KOPT-K1 (cell line): Measurements from ENCODE around the gene NPAS1.

Experiments
- H3K27ac ChIP-seq: fragments of 200-600 bp; sonication (generic); 2 replicates; pipeline ENCODE4 v1.5.1; 2016; ENCODE audit warnings: antibody characterized with exemption, mild to moderate bottlenecking, low read depth, low read length; ENCODE audit not compliant: poor library complexity, severe bottlenecking
- H3K36me3 ChIP-seq: fragments of 200-600 bp; sonication (generic); 2 replicates; pipeline ENCODE4 v1.5.1; 2017; ENCODE audit warnings: antibody characterized with exemption, mild to moderate bottlenecking, low read length, moderate library complexity; ENCODE audit not compliant: insufficient read depth
- H3K9me3 ChIP-seq: fragments of 200-600 bp; sonication (generic); 2 replicates; pipeline ENCODE4 v1.5.1; 2017; ENCODE audit warnings: antibody characterized with exemption, low read length, mild to moderate bottlenecking; ENCODE audit not compliant: insufficient read depth, poor library complexity, severe bottlenecking

Gene NPAS1

DNA sequence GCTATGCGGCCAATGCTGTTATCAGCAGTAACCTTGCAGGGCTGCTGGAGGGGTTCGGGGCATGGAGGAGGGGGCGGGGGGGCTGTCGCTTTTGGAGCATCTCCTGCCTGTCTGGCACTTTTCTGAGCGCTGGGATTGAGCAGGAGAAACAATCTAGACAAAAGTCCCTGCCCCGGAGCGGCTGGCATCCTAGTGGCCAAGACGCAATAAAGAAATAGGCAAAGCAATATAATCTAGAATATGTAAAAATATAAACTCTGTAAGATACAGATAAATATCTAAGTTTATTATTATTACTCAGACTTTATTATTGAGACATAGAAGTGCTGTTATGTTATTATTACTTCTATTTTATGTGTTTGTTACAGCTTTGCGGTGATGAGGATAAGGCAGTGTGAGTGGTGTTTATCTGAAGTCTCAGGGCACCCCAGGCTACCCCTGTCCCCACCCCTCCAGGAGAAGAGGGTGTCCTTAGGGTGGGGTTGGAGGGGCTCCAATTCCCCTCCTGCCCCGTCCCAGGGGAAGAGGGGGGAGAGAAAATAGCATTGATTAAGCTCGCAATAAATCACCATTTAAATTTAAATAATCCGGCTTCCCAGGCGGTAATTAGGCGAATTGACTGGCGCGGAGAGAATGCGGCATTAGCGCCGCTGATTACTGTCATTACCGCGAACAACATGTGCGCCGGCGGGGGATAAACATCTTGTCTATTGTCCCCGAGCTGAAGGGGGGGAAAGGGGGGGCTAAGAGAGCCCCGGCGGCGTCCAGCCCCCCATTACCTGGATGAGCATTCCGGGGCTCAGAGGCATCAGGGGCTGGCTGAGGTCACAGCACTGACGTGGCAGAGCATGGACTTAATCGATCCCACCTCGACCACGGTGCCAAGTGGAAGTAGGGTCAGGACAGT lies 3.2 kb downstream of the NPAS1 start:
- H3K27ac ChIP-seq: no peak overlapping the region
- H3K9me3 ChIP-seq: no peaks in the 10 kb centered on the region
- H3K36me3 ChIP-seq: no peaks in the 10 kb centered on the region

DNA sequence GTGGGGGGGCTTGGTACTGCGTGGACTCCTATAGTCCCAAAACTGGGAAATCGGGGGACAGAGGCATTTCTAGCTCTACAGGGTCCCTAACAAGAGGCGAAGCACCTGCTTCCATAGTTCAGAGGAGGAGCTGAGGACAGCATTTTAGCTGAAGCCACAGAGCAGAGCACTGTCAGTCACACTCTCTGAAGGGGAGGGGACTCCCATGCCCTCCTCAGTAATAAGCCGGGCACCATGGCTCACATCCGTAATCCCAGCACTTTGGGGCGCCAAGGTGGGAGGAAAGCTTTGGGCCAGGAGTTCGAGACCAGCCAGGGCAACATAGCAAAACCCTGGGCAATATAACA lies 3.8 kb downstream of the NPAS1 start:
- Histone ChIP-seq H3K27ac (no peak overlapping the region), H3K9me3 (no peaks in the 10 kb centered on the region), H3K36me3 (no peaks in the 10 kb centered on the region)

DNA sequence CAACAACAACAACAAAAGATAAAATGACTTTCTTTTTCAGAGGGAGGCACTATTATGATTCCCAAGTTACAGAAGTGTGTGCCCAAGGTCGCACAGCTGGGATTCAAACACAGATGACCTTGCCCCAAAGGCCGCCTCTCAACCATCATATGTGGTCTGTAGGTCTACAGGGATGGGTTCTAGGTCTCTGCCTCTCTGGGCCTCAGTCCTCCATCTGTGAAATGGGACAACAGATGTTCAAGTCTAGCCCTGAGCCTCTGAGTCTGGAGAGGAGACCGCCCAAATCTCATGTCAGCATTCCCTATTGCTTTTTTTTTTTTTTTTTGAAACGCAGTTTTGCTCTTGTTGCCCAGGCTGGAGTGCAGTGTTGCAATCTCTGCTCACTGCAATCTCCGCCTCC lies 4.9 kb downstream of the NPAS1 start:
- no peaks in the 10 kb centered on the region for H3K36me3 ChIP-seq
- no peaks in the 10 kb centered on the region for H3K9me3 ChIP-seq
- H3K27ac ChIP-seq: no peak overlapping the region

DNA sequence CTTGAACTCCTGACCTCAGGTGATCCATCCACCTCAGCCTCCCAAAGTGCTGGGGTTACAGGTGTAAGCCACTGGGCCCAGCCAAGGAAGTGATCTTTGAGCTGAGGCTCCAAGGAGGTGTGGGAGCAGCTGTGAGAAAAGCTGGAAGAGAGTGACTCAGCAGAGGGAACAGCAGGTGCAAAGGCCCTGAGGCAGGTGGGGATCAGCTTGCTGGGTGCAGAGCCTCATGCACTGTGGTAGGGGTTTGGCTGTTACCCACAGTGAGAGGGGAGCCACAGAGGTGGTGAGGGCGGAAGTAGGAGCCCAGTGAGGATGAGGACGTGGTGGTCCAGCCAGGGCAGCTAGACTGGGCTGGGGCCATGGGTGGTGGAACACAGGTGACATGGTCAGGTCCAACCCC lies 6.5 kb downstream of the NPAS1 start:
- Histone ChIP-seq H3K27ac (no peak overlapping the region), H3K36me3 (no peaks in the 10 kb centered on the region), H3K9me3 (no peaks in the 10 kb centered on the region)

DNA sequence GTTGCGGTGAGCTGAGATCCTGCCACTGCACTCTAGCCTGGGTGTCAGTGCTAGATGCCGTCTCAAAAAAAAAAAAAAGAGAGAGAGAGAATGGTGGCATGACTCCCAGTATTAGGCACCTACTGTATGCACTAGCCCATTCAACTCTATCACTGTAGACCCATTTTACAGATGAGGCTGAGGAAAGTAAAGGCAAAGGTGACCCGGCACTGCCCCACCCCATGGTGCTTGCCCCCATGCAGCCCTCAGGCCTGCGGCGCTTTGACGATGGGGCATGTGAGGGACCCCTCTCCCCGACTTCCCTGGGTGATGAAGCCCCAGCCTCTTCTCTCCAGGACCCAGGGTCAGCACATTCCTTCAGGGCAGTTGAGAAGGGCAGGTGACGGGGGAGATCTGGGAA lies 7.3 kb downstream of the NPAS1 start:
- no peaks in the 10 kb centered on the region for H3K36me3 ChIP-seq
- no peaks in the 10 kb centered on the region for H3K9me3 ChIP-seq
- H3K27ac ChIP-seq: no peak overlapping the region

DNA sequence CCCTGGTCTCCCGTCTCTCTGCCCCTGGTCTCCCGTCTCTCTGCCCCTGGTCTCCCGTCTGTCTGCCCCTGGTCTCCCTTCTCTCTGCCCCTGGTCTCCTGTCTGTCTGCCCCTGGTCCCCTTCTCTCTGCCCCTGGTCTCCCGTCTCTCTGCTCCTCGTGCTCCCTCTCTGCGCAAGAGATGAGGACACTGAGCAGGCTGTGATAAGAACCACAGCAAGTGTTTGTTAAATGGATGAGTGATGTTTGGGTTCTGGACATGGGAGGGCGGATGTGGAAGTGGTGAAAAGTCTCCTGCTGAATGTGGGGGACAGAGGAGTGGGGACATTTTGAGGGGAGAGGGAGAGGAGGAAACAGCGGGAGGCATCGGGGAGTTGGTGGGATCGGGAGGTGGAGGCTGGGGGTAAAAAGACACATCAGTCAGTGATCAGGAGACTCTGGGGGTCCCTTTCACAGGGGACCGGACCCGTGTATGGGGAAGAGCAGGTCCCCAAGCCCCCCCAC lies 8.0 kb downstream of the NPAS1 start:
- Histone ChIP-seq H3K36me3 (no peaks in the 10 kb centered on the region), H3K27ac (no peak overlapping the region), H3K9me3 (no peaks in the 10 kb centered on the region)

DNA sequence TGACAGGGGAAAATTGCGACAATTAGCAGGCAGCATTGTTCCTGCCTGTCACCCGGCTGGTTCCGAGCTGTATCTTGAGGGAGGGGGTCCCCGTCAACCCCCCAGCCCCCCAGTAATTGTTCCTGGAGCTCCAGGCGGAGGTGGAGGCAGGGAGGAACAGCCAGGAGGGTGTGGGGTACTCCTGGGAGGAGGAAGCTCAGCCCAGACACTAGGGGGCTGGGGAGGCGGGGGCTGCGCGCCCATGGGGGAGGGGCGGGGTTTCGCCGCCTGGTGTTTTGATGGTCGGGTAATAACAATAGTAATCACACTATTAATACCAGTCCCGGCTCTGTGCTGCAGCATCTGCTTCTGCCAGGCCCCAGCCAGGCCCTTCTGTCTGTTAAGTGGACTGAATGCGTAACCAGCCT lies 8.6 kb downstream of the NPAS1 start:
- Histone ChIP-seq H3K36me3 (no peaks in the 10 kb centered on the region), H3K27ac (no peak overlapping the region), H3K9me3 (no peaks in the 10 kb centered on the region)

DNA sequence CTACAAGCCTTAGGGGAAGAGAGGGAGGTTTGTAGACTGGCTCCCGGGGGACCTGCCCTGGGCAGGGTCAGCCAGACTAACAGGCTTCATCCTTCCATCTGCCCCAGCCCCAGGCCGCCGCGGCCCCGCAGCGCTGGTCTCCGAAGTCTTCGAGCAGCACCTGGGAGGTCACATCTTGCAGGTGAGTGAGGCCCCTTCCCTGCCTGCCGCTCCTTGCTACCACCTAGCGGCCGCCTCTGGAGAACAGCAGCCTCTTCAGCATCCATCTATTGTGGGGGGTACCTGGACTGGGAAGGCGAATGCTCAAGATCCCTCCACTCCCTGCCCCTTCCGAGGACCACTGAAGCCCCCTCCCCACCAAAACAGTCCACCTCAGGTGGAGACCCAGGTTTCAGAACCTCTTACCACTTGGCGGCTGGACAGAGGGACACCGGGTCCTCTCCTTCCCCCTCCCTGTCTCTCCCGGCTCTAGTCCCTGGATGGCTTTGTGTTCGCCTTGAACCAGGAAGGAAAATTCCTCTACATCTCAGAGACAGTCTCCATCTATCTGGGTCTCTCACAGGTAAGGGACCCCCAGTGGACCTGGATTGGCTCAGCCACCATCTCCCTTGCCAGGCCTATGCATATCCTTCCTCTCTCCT lies 12.7 kb downstream of the NPAS1 start:
- Histone ChIP-seq H3K27ac (no peak overlapping the region), H3K9me3 (no peaks in the 10 kb centered on the region), H3K36me3 (no peaks in the 10 kb centered on the region)

DNA sequence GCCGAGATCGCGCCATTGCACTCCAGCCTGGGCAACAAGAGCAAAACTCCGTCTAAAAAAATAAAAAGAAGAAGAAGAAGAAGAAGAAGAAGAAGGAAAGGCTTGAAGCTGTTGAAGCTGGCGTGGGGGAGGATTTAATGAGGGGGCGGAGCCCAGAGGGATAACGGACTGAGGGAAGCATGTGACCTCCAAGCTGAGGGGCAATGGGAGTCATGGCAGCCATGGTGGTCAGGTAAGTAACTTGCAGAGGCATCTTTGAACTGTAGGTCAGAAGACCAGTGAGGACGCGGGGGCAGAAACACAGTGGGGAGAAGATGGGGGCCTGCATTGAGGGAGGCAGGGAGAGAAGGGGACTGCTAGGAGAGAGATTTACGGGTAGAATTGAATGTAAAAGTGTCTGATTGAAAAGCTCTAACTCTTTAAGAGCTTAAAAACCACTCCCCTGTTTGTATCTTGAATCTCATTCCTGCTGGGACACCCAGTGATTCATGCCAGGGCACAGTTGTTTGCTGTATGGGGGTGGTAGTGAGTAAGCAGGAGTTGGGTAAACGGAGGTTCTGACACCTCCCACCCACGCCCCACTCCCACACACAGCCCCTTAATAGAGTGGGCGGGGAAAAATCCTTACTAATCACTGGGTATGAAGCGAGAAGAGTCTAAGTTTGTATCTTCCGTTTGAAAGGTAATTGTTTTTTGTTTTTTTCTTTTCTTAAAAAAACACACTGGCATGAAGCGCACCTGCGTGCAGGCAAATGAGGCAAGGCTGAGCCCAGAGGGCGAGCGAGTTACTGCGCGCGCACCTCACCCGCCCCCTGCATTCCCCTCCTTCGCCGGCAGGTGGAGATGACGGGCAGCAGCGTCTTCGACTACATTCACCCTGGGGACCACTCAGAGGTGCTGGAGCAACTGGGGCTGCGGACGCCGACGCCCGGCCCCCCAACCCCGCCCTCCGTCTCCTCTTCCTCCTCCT lies 15.8 kb downstream of the NPAS1 start:
- H3K9me3 ChIP-seq: no peaks in the 10 kb centered on the region
- H3K36me3 ChIP-seq: no peaks in the 10 kb centered on the region
- peak overlapping the region; percentile 37 for H3K27ac ChIP-seq

DNA sequence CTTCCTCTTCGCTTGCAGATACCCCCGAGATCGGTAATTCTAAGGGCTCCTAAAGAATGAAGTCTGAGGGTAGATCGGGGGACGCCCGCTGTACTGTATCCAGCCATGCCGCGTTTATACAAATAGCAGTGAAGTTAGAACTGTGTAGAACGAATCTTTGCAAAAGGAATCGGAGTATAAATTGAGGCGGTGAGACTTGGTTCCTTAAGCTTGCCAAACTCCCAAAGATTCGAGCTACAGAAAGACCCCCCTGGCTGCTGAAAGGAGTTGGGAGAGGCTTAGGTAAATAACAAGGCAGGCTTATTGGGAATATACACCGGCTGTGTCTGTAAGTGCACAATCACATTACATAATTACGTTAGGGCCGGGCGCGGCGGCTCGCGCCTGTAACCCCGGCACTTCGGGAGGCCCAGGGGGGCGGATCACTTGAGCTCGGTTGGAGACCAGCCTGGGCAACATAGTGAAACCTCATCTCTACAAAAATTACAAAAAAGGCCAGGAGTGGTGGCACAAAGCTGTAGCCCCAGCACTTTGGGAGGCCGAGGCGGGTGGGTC lies 16.5 kb downstream of the NPAS1 start:
- H3K9me3 ChIP-seq: no peaks in the 10 kb centered on the region
- H3K36me3 ChIP-seq: no peaks in the 10 kb centered on the region
- peak overlapping the region; percentile 37 for H3K27ac ChIP-seq

DNA sequence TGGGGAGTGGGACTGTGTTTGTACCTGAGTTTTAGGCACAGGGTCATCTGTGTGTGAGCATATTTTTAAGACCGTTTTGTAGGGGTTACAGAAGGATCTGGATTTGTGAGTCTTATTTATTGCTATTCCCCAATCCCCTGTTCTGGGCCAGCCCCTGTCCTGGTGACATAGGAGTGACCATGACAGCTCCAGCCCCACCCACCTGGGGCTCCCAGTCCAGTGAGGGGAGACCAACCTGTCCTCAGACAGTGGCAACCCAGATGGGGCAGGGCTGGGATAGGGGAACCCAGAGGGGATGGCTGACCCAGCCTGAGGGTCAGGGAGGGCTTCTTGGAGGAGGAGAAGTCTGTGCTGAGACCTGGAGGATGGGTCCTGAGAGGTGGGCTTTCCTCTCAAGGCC lies 18.1 kb downstream of the NPAS1 start:
- Histone ChIP-seq H3K27ac (no peak overlapping the region), H3K9me3 (no peaks in the 10 kb centered on the region), H3K36me3 (peaks cover 6% of the 10 kb centered on the region; the same call in 1 of the 2 replicates)

DNA sequence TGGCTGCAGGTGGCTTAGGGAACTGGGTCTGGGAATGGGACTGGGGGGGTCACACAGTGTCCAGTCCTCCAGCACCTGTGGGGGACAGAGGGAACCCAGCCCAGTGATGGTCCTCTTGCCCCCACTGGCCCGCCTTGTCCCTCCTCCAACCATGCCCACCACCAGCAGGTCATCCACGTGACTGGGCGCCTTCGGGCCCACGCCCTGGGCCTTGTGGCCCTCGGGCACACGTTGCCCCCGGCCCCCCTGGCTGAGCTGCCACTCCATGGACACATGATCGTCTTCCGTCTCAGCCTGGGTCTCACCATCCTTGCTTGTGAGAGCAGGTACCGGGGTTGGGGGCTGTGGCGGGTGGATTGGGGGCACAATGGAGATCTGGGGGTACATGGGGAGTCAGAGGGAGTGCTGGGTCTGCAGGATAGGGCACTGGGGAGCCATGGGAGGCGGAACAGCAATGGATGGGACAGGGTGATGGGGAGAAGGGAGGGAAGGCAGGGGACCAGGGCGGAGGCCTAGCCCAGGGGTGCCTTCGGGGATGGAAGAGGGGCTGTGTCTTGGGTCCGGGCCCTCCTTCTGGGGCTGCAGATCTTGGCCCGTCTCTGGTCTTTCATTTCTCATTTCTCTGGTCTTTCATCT lies 19.7 kb downstream of the NPAS1 start:
- H3K36me3 ChIP-seq: peaks cover 6% of the 10 kb centered on the region; the same call in 1 of the 2 replicates
- H3K27ac ChIP-seq: no peak overlapping the region
- no peaks in the 10 kb centered on the region for H3K9me3 ChIP-seq

DNA sequence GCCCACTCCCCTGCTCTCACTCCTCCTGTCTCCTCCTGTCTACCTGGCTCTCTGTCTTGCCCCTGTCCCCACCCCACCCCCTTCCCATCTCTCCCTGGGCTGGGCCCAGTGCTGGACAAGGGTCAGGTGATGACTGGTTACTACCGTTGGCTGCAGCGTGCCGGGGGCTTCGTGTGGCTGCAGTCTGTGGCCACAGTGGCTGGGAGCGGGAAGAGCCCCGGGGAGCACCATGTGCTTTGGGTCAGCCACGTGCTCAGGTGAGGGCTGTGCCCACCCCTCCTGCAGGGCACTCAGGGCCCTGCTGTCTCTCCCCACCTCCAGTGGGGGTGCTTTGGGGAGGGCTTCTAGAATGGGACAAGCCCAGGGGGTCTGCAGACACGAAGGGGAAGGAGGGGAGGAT lies 21.2 kb downstream of the NPAS1 start:
- Histone ChIP-seq H3K9me3 (no peaks in the 10 kb centered on the region), H3K36me3 (peaks cover 6% of the 10 kb centered on the region; the same call in 1 of the 2 replicates), H3K27ac (no peak overlapping the region)
